ENCODE measurements around the gene TMEM72.

GRCh38 chr10:44921506-44921905, 10.4 kb downstream of the TMEM72 start:
- TF ChIP-seq POLR2A (IDR thresholded peaks at IDR 0.05; ENCODE audit: low read length) = no peak
- TF ChIP-seq GATA1 (IDR thresholded peaks at IDR 0.05; ENCODE audit: low read depth, low read length) = no peak

All from erythroblast (primary cell).